RWPE1 (cell line): ENCODE results near the gene ABHD17C.
A peak's percentile ranks its signal among the peaks of the same experiment; 100 is the strongest.

Source experiments
- CTCF ChIA-PET: fragments of 350-600 bp; sonication (Branson Sonifier 250); formaldehyde crosslinking; extraction: SDS; loops from one replicate; lab custom pipeline; 2021; lab: Yijun Ruan, JAX
- POLR2A ChIA-PET: fragments of 400-600 bp; formaldehyde crosslinking; extraction: SDS; loops from one replicate; lab custom pipeline; 2020; ENCODE audit warnings: antibody characterized with exemption; ENCODE audit not compliant: low non-redundant PET; lab: Yijun Ruan, JAX
- DNase-seq: peaks from one replicate; pipeline ENCODE4 v3.0.0; 2012; ENCODE audit warnings: low spot score
- H3K27ac ChIP-seq: fragments of 450-650 bp; 2 replicates; pipeline ENCODE4 v1.5.1; 2017
- TF ChIP-seq, protein P1 (sequence below): fragments of 450-650 bp; conservative IDR thresholded peaks from 2 replicates; pipeline ENCODE4 v1.5.1; 2017; ENCODE audit warnings: low read depth, mild to moderate bottlenecking

Gene ABHD17C

DNA sequence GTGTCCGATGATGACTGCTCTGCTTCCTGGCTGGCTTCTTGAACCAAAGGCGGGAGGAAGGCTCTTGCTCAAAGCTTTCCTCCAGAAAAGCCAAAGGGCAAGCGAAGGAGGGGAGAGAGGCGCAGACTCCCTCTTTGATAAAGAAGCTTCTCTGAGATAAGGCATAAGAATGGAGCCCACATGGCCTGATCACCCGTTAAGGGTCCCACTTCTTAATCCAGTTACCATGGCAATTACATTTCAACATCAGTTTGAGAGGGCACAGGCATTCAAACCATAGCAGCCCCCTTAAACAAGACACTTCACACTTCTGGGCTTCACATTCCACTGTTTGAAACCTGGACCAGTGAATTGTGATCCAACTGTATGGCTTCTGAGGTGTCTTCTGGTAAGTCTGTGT is 8.0 kb downstream of the ABHD17C start:
- TF ChIP-seq, protein P1, sequence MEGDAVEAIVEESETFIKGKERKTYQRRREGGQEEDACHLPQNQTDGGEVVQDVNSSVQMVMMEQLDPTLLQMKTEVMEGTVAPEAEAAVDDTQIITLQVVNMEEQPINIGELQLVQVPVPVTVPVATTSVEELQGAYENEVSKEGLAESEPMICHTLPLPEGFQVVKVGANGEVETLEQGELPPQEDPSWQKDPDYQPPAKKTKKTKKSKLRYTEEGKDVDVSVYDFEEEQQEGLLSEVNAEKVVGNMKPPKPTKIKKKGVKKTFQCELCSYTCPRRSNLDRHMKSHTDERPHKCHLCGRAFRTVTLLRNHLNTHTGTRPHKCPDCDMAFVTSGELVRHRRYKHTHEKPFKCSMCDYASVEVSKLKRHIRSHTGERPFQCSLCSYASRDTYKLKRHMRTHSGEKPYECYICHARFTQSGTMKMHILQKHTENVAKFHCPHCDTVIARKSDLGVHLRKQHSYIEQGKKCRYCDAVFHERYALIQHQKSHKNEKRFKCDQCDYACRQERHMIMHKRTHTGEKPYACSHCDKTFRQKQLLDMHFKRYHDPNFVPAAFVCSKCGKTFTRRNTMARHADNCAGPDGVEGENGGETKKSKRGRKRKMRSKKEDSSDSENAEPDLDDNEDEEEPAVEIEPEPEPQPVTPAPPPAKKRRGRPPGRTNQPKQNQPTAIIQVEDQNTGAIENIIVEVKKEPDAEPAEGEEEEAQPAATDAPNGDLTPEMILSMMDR: no peak
- DNase-seq: no peak
- ChIA-PET CTCF (interaction anchor here (0.6 kb wide), 1 partner anchor 27 kb away, joined by 3 read pairs; no protein-coding TSS in a partner anchor), POLR2A (no interaction called here)
- no peak overlapping the region for H3K27ac ChIP-seq

DNA sequence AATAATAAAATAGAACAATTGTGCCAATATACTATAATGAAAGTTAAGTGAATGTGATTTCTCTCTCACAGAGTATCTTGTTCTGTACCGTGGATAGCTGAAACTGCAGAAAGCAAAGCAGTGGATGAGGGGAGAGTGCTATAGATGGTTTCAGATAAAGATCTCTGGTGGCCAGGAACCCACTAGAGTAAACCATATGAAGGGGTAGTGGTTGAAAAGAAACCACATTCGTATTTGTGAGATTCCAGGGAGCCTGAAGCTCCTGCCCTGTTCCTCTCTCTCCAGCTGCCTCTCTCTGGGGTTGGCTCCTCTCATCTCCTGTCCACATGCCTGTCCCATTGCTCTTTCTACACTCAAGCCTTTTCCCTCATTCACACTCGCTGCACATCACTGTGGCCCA is 8.9 kb downstream of the ABHD17C start:
- ChIA-PET POLR2A (no interaction called here), CTCF (interaction anchor here (0.6 kb wide), 1 partner anchor 811 kb away, joined by 5 read pairs; no protein-coding TSS in a partner anchor)
- no peak overlapping the region for H3K27ac ChIP-seq
- no peak for DNase-seq
- TF ChIP-seq, protein P1: no peak

DNA sequence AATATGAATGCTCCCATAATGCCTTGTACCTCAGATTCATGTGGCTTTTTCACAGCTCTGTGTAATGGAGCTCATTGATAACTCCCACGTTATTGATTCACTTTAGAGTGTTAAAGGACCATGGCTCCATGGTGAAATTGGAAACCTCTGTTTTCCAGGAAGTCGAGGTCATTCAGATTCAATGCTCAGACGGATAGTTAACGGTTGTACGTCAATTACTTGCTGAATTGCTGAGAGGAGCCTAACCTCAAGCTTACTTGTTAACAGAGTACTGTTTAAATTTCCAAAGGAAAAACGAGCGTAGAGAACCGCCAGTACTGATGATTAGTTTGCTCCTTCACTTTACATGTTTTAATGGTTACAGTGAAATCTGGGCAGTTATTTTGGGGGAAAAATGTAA is 11.1 kb downstream of the ABHD17C start:
- TF ChIP-seq, protein P1: no peak
- no peak for DNase-seq
- H3K27ac ChIP-seq: no peak overlapping the region
- ChIA-PET CTCF (interaction anchor here (0.9 kb wide), 1 partner anchor 250 kb away, joined by 3 read pairs; no protein-coding TSS in a partner anchor), POLR2A (no interaction called here)

DNA sequence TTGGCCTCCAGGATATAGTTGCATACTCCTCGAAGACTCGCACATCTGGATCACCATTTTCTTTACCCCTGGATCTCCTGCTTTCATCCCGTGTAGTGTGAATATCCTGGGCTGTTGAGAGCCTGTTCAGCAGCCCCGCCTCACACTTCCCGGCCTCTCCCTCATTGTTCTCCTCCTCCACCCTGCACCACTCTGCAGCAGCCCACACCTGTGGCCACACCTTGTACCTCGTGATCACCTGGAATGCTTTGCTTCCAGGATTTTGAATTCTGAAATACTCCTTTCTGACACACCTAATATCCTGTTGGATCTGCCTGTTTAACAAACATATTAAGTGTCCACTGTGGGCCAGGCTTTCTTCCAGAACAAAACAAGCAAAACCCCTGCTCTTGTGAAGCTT is 14.4 kb downstream of the ABHD17C start:
- POLR2A ChIA-PET: no interaction called here
- CTCF ChIA-PET: interaction anchor here (0.6 to 2.3 kb wide), 4 partner anchors 24 to 396 kb away, joined by 3 to 5 read pairs (median 4); no protein-coding TSS in a partner anchor
- H3K27ac ChIP-seq: peak overlapping the region; percentile 26; the same call in 1 of the 2 replicates
- TF ChIP-seq, protein P1: no peak
- peak; percentile 93 for DNase-seq

DNA sequence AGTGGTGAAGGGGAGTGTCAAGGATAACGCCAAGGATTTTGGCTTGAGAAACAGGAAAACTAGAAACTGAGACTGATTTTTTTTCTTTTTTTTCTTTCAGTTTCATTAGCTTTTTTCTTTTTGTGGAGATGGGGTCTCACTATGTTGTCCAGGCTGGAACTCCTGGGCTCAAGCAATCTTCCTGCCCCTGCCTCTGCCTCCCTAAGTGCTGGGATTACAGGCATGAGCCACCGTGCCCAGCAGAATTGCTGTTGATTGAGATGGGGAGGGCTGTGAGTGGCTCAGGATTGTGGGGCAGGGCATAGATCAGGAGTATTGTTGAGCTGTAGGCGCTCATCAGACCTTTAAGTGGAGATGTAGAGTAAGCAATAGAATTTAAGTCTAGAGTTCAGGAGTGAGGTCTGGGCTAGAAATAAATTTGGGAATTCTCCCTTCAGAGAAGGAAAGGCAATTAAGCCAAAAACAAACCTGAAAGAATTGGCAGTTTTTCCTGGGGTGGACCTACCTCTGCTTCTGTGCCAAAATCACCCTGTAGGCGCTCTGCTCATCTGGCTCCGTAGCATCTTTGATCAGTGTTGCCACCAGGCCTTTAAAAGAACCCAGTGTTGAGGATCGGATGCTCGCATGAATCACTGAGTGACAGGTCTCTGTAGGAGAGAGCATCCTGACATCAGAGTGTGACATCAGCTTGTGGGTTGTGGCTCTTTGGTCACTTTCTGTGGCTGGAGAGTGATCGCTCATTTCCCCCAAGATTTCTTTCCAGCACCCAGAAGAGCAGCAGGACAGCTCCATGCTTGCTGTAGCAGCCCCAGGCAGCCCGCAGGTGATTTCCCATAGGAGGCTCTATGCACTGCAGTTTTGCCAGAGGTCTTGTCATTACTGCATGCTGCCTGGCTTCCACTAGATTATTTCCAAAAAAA is 15.8 kb downstream of the ABHD17C start:
- peak overlapping the region; percentile 14; the same call in 1 of the 2 replicates for H3K27ac ChIP-seq
- CTCF ChIA-PET: interaction anchor here (0.6 to 0.8 kb wide), 2 partner anchors 144 to 277 kb away, joined by 3 to 4 read pairs; no protein-coding TSS in a partner anchor
- TF ChIP-seq, protein P1: no peak
- no peak for DNase-seq
- POLR2A ChIA-PET: no interaction called here

DNA sequence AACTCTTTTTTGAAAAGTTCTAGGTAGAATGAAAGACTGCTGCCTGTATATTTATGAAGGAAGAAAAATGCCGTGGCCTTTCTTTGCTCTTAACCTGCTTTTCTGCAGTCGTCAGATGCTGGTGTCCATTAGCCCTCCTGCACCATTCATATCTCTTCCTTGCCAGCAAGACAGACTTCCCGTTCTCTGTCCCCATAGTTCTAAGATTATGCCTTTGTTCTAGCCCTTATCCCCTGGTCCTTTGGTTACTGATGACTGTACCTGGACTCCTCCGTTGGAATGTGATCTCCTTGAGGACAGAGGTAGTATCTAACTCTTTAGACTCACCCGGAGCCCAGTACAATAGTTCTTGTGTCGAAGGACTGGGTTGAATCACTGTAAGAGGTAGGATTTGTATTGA is 16.8 kb downstream of the ABHD17C start:
- CTCF ChIA-PET: interaction anchor here (0.5 kb wide), 1 partner anchor 1397 kb away, joined by 3 read pairs; no protein-coding TSS in a partner anchor
- H3K27ac ChIP-seq: no peak overlapping the region
- TF ChIP-seq, protein P1: no peak
- POLR2A ChIA-PET: no interaction called here
- DNase-seq: no peak
